ENCODE measurements around the gene ABCA3. TPM values are rescaled to one million over a fixed set of nuclear protein-coding genes. Genes with fewer than 3 reads are reported as not detected.

ABCA3 gene
- total RNA-seq, 1 experiment from 2014 or later, result 9.0 TPM

DNA sequence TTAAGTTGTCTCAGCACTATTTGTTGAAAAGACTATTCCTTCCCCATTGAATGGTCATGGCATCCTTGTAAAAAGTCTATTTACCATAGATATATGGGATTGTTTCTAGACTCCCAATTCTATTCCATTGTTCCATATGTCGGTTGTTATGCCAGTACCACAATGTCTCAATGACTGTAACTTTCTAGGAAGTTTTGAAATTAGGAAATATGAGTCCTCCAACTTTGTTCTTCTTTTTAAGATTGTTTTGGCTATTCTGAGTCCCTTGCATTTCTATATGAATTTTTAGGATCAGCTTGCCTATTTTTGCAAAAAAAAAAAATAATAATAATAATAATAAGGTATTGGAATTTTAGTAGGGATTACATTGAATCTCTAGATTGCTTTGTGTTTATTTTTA lies 43.0 kb upstream of the ABCA3 start:
- no peaks in the 10 kb centered on the region for H3K36me3 ChIP-seq (ENCODE audit: insufficient read depth, low read length, poor library complexity, severe bottlenecking)
- no peak for TF ChIP-seq EZH2 (IDR thresholded peaks at IDR 0.05; ENCODE audit: borderline replicate concordance, low read depth, low read length, poor library complexity, severe bottlenecking)
- TF ChIP-seq, protein P1, sequence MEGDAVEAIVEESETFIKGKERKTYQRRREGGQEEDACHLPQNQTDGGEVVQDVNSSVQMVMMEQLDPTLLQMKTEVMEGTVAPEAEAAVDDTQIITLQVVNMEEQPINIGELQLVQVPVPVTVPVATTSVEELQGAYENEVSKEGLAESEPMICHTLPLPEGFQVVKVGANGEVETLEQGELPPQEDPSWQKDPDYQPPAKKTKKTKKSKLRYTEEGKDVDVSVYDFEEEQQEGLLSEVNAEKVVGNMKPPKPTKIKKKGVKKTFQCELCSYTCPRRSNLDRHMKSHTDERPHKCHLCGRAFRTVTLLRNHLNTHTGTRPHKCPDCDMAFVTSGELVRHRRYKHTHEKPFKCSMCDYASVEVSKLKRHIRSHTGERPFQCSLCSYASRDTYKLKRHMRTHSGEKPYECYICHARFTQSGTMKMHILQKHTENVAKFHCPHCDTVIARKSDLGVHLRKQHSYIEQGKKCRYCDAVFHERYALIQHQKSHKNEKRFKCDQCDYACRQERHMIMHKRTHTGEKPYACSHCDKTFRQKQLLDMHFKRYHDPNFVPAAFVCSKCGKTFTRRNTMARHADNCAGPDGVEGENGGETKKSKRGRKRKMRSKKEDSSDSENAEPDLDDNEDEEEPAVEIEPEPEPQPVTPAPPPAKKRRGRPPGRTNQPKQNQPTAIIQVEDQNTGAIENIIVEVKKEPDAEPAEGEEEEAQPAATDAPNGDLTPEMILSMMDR (conservative IDR thresholded peaks at IDR 0.05; ENCODE audit: low read depth, low read length), result no peak
- POLR2A ChIA-PET (ENCODE audit: low non-redundant PET), result no interaction called here
- no peaks in the 10 kb centered on the region for H3K9me3 ChIP-seq (ENCODE audit: low read depth, low read length, poor library complexity, severe bottlenecking)
- no peaks in the 10 kb centered on the region for H3K4me1 ChIP-seq (ENCODE audit: insufficient read depth, low read length, poor library complexity, severe bottlenecking)
- intact Hi-C loops (cut with micrococcal nuclease; ENCODE audit: unreplicated experiment), result no loop called here
- no peak overlapping the region for H3K27ac ChIP-seq (ENCODE audit: low read depth, low read length, poor library complexity, severe bottlenecking)
- no peak for DNase-seq (ENCODE audit: low spot score)
- no TSS peak for BruUV-seq (replicated peaks)
- CTCF ChIA-PET, result no interaction called here
- H3K4me3 ChIP-seq (ENCODE audit: low read depth, low read length, poor library complexity, severe bottlenecking), result no peak overlapping the region
- H3K27me3 ChIP-seq (replicated peaks; ENCODE audit: insufficient read depth, low read depth, low read length, poor library complexity), result peaks cover 6% of the 10 kb centered on the region

DNA sequence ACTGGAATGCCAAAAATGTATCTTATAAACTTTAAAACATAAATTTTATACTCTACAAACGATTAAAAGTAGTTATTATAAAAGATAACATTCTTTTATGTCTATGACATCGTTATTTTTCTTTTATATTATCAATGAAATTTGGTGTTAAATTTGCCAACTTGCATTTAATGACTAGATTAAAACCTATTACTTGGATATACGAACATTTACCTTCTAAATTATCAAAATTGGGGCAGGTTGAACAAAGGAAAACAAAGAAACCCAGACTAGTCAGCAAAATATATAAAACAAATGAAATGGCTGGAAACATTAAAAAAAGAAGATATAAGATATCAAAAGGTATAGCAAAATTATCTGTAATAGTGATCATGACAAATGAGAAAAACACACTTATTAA lies 34.1 kb upstream of the ABCA3 start:
- H3K4me1 ChIP-seq (ENCODE audit: insufficient read depth, low read length, poor library complexity, severe bottlenecking), result no peaks in the 10 kb centered on the region
- POLR2A ChIA-PET (ENCODE audit: low non-redundant PET), result no interaction called here

DNA sequence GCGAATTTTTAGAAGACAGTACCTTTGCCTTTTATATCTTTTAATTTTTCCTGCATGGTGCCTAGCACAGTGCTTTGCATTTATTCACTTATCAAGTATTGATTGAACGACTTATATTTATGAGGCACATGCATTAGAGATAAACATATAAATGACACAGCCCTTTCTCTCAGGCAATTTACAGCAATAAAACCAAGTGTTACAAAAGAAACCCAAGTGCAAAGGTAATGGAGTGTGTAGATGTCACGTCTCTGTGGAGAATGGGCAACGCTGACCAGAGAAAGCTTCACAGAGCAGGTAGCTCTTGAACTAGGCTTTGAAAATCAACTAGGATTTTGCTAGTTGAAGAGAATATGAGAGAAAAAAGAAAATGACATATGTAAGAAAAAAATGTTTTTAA lies 32.6 kb upstream of the ABCA3 start:
- Histone ChIP-seq H3K36me3 (ENCODE audit: insufficient read depth, low read length, poor library complexity, severe bottlenecking) (no peaks in the 10 kb centered on the region), H3K4me1 (ENCODE audit: insufficient read depth, low read length, poor library complexity, severe bottlenecking) (no peaks in the 10 kb centered on the region), H3K27me3 (replicated peaks; ENCODE audit: insufficient read depth, low read depth, low read length, poor library complexity) (no peaks in the 10 kb centered on the region), H3K9me3 (ENCODE audit: low read depth, low read length, poor library complexity, severe bottlenecking) (no peaks in the 10 kb centered on the region), H3K27ac (ENCODE audit: low read depth, low read length, poor library complexity, severe bottlenecking) (no peak overlapping the region), H3K4me3 (ENCODE audit: low read depth, low read length, poor library complexity, severe bottlenecking) (no peak overlapping the region)
- no TSS peak for BruUV-seq (replicated peaks)
- ChIA-PET CTCF (no interaction called here), POLR2A (ENCODE audit: low non-redundant PET) (no interaction called here)
- intact Hi-C loops (cut with micrococcal nuclease; ENCODE audit: unreplicated experiment), result no loop called here
- no peak for TF ChIP-seq EZH2 (IDR thresholded peaks at IDR 0.05; ENCODE audit: borderline replicate concordance, low read depth, low read length, poor library complexity, severe bottlenecking)
- TF ChIP-seq, protein P1 (conservative IDR thresholded peaks at IDR 0.05; ENCODE audit: low read depth, low read length), result no peak
- no peak for DNase-seq (ENCODE audit: low spot score)

More for the DNA sequence above, 34.1 kb upstream of the ABCA3 start:
- intact Hi-C loops (cut with micrococcal nuclease; ENCODE audit: unreplicated experiment), result no loop called here
- Histone ChIP-seq H3K4me3 (ENCODE audit: low read depth, low read length, poor library complexity, severe bottlenecking) (no peak overlapping the region), H3K36me3 (ENCODE audit: insufficient read depth, low read length, poor library complexity, severe bottlenecking) (no peaks in the 10 kb centered on the region), H3K27ac (ENCODE audit: low read depth, low read length, poor library complexity, severe bottlenecking) (no peak overlapping the region), H3K27me3 (replicated peaks; ENCODE audit: insufficient read depth, low read depth, low read length, poor library complexity) (peaks cover 6% of the 10 kb centered on the region), H3K9me3 (ENCODE audit: low read depth, low read length, poor library complexity, severe bottlenecking) (no peaks in the 10 kb centered on the region)
- CTCF ChIA-PET, result no interaction called here
- no TSS peak for BruUV-seq (replicated peaks)
- DNase-seq (ENCODE audit: low spot score), result no peak
- no peak for TF ChIP-seq EZH2 (IDR thresholded peaks at IDR 0.05; ENCODE audit: borderline replicate concordance, low read depth, low read length, poor library complexity, severe bottlenecking)
- TF ChIP-seq, protein P1 (conservative IDR thresholded peaks at IDR 0.05; ENCODE audit: low read depth, low read length), result no peak
